T-cell (primary cell): ENCODE data around the gene CYB5A. TPM values are rescaled to one million over a fixed set of nuclear protein-coding genes. Genes with fewer than 3 reads are reported as not detected.

Experiments used
- ATAC-seq, 4 experiments: fragments of 200-7000 bp in 3 of 4; fragments of 150-1000 bp in 1 of 4; cut with Tn5 transposase; replicated peaks in 1 of 4; 1 replicate in 3 of 4; 2 replicates in 1 of 4; pipeline ENCODE4 v1.10.0; 2021; ENCODE audit warnings: moderate library complexity in 3 of 4, mild to moderate bottlenecking in 2 of 4, moderate number of reproducible peaks in 1 of 4
- CTCF ChIA-PET, 2 donors: fragments of 300-600 bp; sonication (Branson Sonifier 250); formaldehyde crosslinking; loops; one replicate each; lab custom pipeline; 2022; ENCODE audit warnings: antibody characterized with exemption in 2 of 2; lab: Charles Lee
- POLR2A ChIA-PET, 2 donors: fragments of 300-600 bp; sonication (Branson Sonifier 250); formaldehyde crosslinking; loops; one replicate each; lab custom pipeline; 2022; ENCODE audit warnings: antibody characterized with exemption in 2 of 2; lab: Charles Lee
- DNase-seq, 35 experiments: peaks; one replicate each; pipeline versions ENCODE4 v3.0.0 to v3.0.0-alpha.2; 2013 to 2023
- H3K27ac ChIP-seq: one replicate; pipeline ENCODE4 v1.5.1; 2013; ENCODE audit warnings: low read length
- H3K27me3 ChIP-seq, 2 experiments: replicated peaks in 1 of 2; 1 replicate in 1 of 2; 2 replicates in 1 of 2; pipeline versions ENCODE4 v1.6.1 to v1.7.0; 2013; ENCODE audit warnings: low read length in 1 of 2, mixed read lengths in 1 of 2; ENCODE audit not compliant: control insufficient read depth in 2 of 2, insufficient read depth in 2 of 2; ENCODE audit errors: extremely low read depth in 1 of 2
- H3K36me3 ChIP-seq, 2 donors: 1 replicate in 1 of 2; 2 replicates in 1 of 2; pipeline versions ENCODE4 v1.6.1 to v1.7.0; 2013; ENCODE audit warnings: low read length in 1 of 2; ENCODE audit not compliant: control insufficient read depth in 2 of 2, insufficient read depth in 1 of 2; ENCODE audit errors: extremely low read depth in 1 of 2
- H3K4me1 ChIP-seq, 2 experiments: 1 replicate in 1 of 2; 2 replicates in 1 of 2; pipeline versions ENCODE4 v1.6.1 to v1.7.0; 2013; ENCODE audit warnings: low read length in 2 of 2, mixed read lengths in 1 of 2; ENCODE audit not compliant: insufficient read depth in 2 of 2, control insufficient read depth in 1 of 2; ENCODE audit errors: extremely low read depth in 1 of 2
- H3K4me3 ChIP-seq, 2 donors: 1 replicate in 1 of 2; 2 replicates in 1 of 2; pipeline versions ENCODE4 v1.5.1 to v1.7.0; 2013; ENCODE audit warnings: mild to moderate bottlenecking in 2 of 2, low read length in 1 of 2, moderate library complexity in 1 of 2; ENCODE audit not compliant: control insufficient read depth in 1 of 2; ENCODE audit errors: extremely low read depth in 1 of 2
- H3K9me3 ChIP-seq: 2 replicates; pipeline ENCODE4 v1.7.0; 2013
- H3K27ac Mint-ChIP-seq, 2 donors: one replicate each; pipeline ENCODE4 v1.8.0; 2020 to 2021; ENCODE audit warnings: mild to moderate bottlenecking in 2 of 2, mixed read lengths in 2 of 2
- H3K27me3 Mint-ChIP-seq, 2 donors: one replicate each; pipeline ENCODE4 v1.8.0; 2021 to 2022; ENCODE audit warnings: mixed read lengths in 2 of 2
- H3K36me3 Mint-ChIP-seq: one replicate; pipeline ENCODE4 v1.8.0; 2021; ENCODE audit warnings: mixed read lengths
- H3K4me1 Mint-ChIP-seq, 3 donors: one replicate each; pipeline ENCODE4 v1.8.0; 2020 to 2022; ENCODE audit warnings: mixed read lengths in 3 of 3, mild to moderate bottlenecking in 1 of 3
- H3K4me3 Mint-ChIP-seq, 3 donors: one replicate each; pipeline ENCODE4 v1.8.0; 2020 to 2022; ENCODE audit warnings: mild to moderate bottlenecking in 3 of 3, mixed read lengths in 3 of 3, moderate library complexity in 3 of 3
- H3K9me3 Mint-ChIP-seq, 3 donors: one replicate each; pipeline ENCODE4 v1.8.0; 2020 to 2022; ENCODE audit warnings: mixed read lengths in 3 of 3
- WGBS: methylation state at CpG from one replicate; pipeline ENCODE4 v1.1.5; 2013; ENCODE audit warnings: missing lambda C conversion rate; ENCODE audit not compliant: insufficient coverage; 5-methylcytosine and 5-hydroxymethylcytosine counted together
- total RNA-seq, 35 experiments: library from RNA in 6 of 35; stranded (reverse) in 6 of 35; fragments of 120-200 nt in 1 of 35; gene quantifications; one replicate each; pipeline versions ENCODE4 v1.2.1 to v1.2.4 and lab custom pipeline; 2013 to 2026

CYB5A gene
- total RNA-seq, 5 donors from 2014 or later (not counting 1 experiment from before 2014, with no cell fraction given) = 14.4 to 28.8 (median 25.1) TPM

DNA sequence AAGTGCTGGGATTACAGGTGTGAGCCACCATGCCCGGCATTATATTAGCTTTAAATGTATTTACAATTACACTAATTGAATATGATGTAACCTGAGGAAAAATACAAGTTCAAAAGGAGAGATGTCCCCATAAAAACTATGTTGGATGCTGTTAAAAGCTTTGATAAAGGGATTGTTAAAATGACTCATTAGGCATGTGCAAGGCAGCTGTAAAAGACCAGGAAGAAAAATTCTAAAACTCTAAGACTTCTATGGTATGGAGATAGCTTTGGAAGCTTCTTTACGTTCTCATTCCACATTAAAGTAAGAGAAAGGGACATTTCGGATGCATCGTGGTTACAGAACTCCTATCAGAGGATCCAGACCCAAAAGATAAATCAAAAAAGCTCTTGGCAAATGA is 50.3 kb downstream of the CYB5A start:
- Mint-ChIP-seq H3K9me3 (no peaks in the 10 kb centered on the region), H3K4me1 (no peaks in the 10 kb centered on the region), H3K27me3 (peaks cover 16 to 21% of the 10 kb centered on the region in 2 donors), H3K4me3 (no peak overlapping the region), H3K27ac (no peak overlapping the region), H3K36me3 (no peaks in the 10 kb centered on the region)
- peaks cover 0 to 14% of the 10 kb centered on the region in 2 experiments for H3K27me3 ChIP-seq
- H3K4me1 ChIP-seq = no peaks in the 10 kb centered on the region
- ATAC-seq = no peak
- ChIA-PET CTCF (no interaction called here), POLR2A (no interaction called here)
- H3K36me3 ChIP-seq = no peaks in the 10 kb centered on the region
- H3K9me3 ChIP-seq = no peaks in the 10 kb centered on the region
- H3K27ac ChIP-seq = no peak overlapping the region
- no peak overlapping the region for H3K4me3 ChIP-seq
- no peak for DNase-seq
- no CpG with 5 or more reads among the region's 4 CpGs for WGBS

DNA sequence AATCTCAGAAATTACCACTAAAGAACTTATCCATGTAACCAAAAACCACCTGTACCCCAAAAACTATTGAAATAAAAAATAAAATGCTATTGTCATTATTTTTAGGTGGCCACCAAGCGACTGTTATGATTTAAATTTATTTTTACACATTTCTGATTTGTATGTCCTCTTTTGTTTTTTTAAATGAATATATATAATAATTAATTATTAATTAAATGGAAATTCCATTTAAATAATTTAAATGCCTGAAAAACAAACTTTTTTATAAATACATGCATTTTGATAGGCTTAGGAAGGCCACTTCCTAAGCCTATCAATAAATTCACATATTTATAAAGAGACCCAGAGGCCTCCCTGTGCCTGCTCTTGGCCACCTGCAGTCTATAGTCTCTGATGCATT is 52.2 kb downstream of the CYB5A start:
- ATAC-seq = no peak
- Mint-ChIP-seq H3K4me1 (no peaks in the 10 kb centered on the region), H3K27ac (no peak overlapping the region), H3K4me3 (no peak overlapping the region), H3K9me3 (no peaks in the 10 kb centered on the region), H3K36me3 (no peaks in the 10 kb centered on the region), H3K27me3 (peaks cover 16 to 21% of the 10 kb centered on the region in 2 donors)
- WGBS = no CpG with 5 or more reads among the region's 1 CpG
- no peak for DNase-seq
- Histone ChIP-seq H3K36me3 (no peaks in the 10 kb centered on the region), H3K27me3 (peaks cover 0 to 16% of the 10 kb centered on the region in 2 experiments), H3K4me3 (no peak overlapping the region), H3K27ac (no peak overlapping the region), H3K9me3 (no peaks in the 10 kb centered on the region), H3K4me1 (no peaks in the 10 kb centered on the region)
- CTCF ChIA-PET = no interaction called here
- POLR2A ChIA-PET = no interaction called here

DNA sequence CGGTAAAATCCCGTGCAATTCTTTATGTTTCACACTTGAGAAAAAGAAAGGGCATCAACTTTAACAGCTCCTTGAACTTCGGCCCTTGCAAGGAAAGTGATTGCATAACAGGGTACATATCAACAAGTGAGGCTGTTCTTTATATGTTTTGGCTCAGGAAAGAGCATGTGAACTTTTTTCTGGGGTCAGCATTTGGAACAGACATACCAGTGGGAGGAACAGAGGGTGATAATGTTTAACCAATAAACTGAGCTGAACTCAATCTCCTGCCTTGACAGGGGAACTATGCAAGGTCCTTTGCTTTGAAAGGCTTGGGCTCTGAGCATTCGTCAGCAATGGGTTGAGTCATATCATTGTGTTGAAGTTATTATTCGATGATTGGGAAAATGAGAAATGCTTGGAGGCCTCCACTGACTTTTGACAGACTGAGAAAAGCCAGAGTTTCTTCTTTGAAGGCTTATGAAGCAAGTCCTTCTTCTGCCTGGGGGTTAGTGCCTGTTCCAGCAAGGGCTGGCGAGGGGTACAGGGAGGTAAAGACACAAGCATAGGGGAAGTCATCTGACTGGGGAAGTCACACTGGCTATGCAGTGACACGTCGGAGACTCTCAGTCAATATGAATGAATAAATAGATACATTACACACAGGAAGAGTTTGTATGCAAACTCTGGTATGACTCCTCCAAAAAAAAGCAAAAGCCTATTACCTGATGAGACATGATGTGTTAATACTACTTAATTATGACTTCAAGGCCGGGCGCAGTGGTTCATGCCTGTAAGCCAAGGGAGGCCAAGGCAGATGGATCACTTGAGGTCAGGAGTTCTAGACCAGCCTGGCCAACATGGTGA is 57.2 kb downstream of the CYB5A start:
- Mint-ChIP-seq H3K9me3 (no peaks in the 10 kb centered on the region), H3K27me3 (peaks cover 11 to 22% of the 10 kb centered on the region in 2 donors), H3K4me3 (no peak overlapping the region), H3K4me1 (no peaks in the 10 kb centered on the region), H3K27ac (no peak overlapping the region), H3K36me3 (no peaks in the 10 kb centered on the region)
- POLR2A ChIA-PET = no interaction called here
- CTCF ChIA-PET = no interaction called here
- H3K4me3 ChIP-seq = no peak overlapping the region
- no peak overlapping the region for H3K27ac ChIP-seq
- WGBS = 66% methylated on average over 4 of the region's 10 CpGs
- DNase-seq (no peak), ATAC-seq (no peak)
- peaks cover 0 to 13% of the 10 kb centered on the region in 2 experiments for H3K27me3 ChIP-seq
- no peaks in the 10 kb centered on the region for H3K4me1 ChIP-seq
- H3K36me3 ChIP-seq = no peaks in the 10 kb centered on the region
- no peaks in the 10 kb centered on the region for H3K9me3 ChIP-seq

DNA sequence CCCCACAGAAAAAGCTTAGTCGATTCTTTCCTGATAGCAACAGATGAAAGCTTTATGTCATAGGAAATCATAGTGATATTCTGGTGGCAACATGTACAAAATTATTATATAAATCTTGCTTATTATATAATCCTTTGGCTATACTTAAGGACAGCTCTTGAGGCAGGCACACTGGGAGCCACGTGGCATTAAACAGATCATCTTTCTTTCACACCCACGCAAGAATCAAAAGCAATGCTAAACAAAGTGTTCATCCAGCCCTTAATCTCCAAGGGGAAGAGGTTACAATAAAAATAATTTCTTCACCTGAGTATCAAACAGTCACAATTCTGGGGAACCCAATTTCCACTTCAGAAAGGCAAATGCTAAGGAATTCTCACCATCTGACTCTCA is 57.8 kb downstream of the CYB5A start:
- peaks cover 0 to 13% of the 10 kb centered on the region in 2 experiments for H3K27me3 ChIP-seq
- Mint-ChIP-seq H3K27me3 (peaks cover 11 to 19% of the 10 kb centered on the region in 2 donors), H3K4me1 (no peaks in the 10 kb centered on the region), H3K27ac (no peak overlapping the region), H3K4me3 (no peak overlapping the region), H3K9me3 (no peaks in the 10 kb centered on the region), H3K36me3 (no peaks in the 10 kb centered on the region)
- no peak overlapping the region for H3K27ac ChIP-seq
- H3K4me1 ChIP-seq = no peaks in the 10 kb centered on the region
- H3K36me3 ChIP-seq = no peaks in the 10 kb centered on the region
- ATAC-seq (no peak), DNase-seq (no peak)
- WGBS = no CpG with 5 or more reads among the region's 3 CpGs
- ChIA-PET POLR2A (interaction anchor here in 1 of 2 donors (0.6 kb wide), 1 partner anchor 331 kb away, joined by 3 read pairs; no protein-coding TSS in a partner anchor), CTCF (no interaction called here)
- H3K9me3 ChIP-seq = no peaks in the 10 kb centered on the region
- no peak overlapping the region for H3K4me3 ChIP-seq

DNA sequence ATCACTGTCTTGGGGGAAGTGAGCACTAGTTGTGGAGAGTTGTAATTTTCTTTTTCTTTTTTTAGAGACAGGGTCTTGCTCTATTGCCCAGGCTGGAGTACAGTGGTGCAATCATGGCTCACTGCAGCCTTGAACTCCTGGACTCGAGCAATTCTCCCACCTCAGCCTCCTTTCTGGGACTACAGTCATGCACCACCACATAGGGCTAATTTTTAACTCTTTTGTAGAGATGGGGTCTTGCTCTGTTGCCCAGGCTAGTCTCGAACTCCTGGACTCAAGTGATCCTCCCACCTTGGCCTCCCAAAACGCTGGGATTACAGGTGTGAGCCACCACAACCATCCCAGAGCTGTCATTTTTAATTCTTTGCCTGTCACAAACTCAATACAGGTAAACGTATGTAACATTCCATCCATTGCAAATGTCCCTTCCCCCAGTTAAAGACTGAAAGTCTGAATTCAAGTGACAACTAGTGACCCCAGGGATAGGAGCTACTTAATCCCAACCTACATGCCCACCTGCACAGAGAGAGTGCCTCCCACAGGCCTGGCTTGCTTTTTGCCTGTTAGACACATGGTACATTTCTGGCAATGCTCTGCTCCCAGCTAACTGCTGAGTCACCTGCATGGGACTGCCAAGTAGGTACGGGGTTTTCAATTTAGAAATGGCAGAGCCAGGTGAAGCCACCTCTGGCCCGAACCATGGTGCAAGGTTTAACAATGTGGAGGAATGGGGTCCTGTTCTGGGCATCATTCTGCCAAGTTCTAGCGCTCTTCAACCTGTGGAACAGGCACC is 60.6 kb downstream of the CYB5A start:
- DNase-seq = no peak
- WGBS = 69% methylated on average over 6 of the region's 7 CpGs
- no peak overlapping the region for H3K4me3 ChIP-seq
- Mint-ChIP-seq H3K36me3 (no peaks in the 10 kb centered on the region), H3K27ac (no peak overlapping the region), H3K4me1 (no peaks in the 10 kb centered on the region), H3K9me3 (no peaks in the 10 kb centered on the region), H3K4me3 (no peak overlapping the region), H3K27me3 (peaks cover 0 to 5% of the 10 kb centered on the region in 2 donors)
- ChIA-PET POLR2A (no interaction called here), CTCF (no interaction called here)
- H3K9me3 ChIP-seq = no peaks in the 10 kb centered on the region
- H3K4me1 ChIP-seq = no peaks in the 10 kb centered on the region
- no peak for ATAC-seq
- peaks cover 0 to 7% of the 10 kb centered on the region in 2 experiments for H3K27me3 ChIP-seq
- no peak overlapping the region for H3K27ac ChIP-seq
- H3K36me3 ChIP-seq = no peaks in the 10 kb centered on the region

DNA sequence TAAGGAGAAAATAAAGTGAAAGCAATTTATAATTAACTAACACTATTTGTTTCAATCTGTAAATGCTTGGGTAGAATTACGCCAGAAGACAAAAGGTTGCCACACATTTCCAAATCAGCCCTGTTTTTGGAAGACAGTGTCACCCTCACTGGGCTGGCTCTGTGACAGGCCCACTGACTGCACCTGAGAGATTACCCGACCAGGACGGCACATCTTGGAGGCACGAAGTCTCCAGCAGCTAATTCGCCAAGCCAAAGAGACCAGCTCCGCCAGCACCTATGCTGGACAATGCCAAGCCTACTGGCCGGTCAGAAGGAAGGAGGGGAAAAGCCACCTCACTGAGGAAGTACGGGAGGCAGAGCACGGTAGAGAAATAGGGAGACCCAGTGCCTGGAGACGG is 61.9 kb downstream of the CYB5A start:
- DNase-seq (no peak), ATAC-seq (no peak)
- Histone ChIP-seq H3K36me3 (no peaks in the 10 kb centered on the region), H3K27ac (no peak overlapping the region), H3K4me1 (no peaks in the 10 kb centered on the region), H3K27me3 (peaks cover 0 to 4% of the 10 kb centered on the region in 2 experiments), H3K9me3 (no peaks in the 10 kb centered on the region), H3K4me3 (no peak overlapping the region)
- no peaks in the 10 kb centered on the region for H3K36me3 Mint-ChIP-seq
- POLR2A ChIA-PET = no interaction called here
- H3K9me3 Mint-ChIP-seq = no peaks in the 10 kb centered on the region
- H3K27me3 Mint-ChIP-seq = peaks cover 0 to 9% of the 10 kb centered on the region in 2 donors
- no peak overlapping the region for H3K4me3 Mint-ChIP-seq
- CTCF ChIA-PET = no interaction called here
- H3K27ac Mint-ChIP-seq = no peak overlapping the region
- no peaks in the 10 kb centered on the region for H3K4me1 Mint-ChIP-seq
- 95% methylated on average over 8 of the region's 10 CpGs for WGBS
